DND-41 (cell line): Measurements from ENCODE around the gene EFHC1.
"Not testable (repeated sequence)": the region's sequence is repeated elsewhere in the genome, so short reads cannot be mapped to it uniquely, and the experiment has no call there.

Experiments
- ATAC-seq: fragments of 200-7000 bp; cut with Tn5 transposase; 3 replicates; pipeline ENCODE4 v1.9.1; 2021; ENCODE audit warnings: low read depth; ENCODE audit not compliant: insufficient read depth
- DNase-seq: peaks from one replicate; pipeline ENCODE4 v3.0.0-alpha.2; 2020
- H2AFZ ChIP-seq: 2 replicates; pipeline ENCODE4 v1.6.0; 2012; ENCODE audit warnings: low read depth, low read length
- H3K27ac ChIP-seq: 2 replicates; pipeline ENCODE4 v1.5.1; 2012; ENCODE audit warnings: low read length, inconsistent platforms
- H3K27me3 ChIP-seq: fragments of 200-600 bp; sonication (generic); 2 replicates; pipeline ENCODE4 v1.6.0; 2012; ENCODE audit warnings: low read length, mild to moderate bottlenecking, inconsistent platforms; ENCODE audit not compliant: insufficient read depth, poor library complexity
- H3K36me3 ChIP-seq: 2 replicates; pipeline ENCODE4 v1.5.1; 2012; ENCODE audit warnings: low read length, inconsistent platforms; ENCODE audit not compliant: insufficient read depth
- H3K4me1 ChIP-seq: 2 replicates; pipeline ENCODE4 v1.5.1; 2012; ENCODE audit warnings: mild to moderate bottlenecking, low read length; ENCODE audit not compliant: insufficient read depth
- H3K4me2 ChIP-seq: 2 replicates; pipeline ENCODE4 v1.6.0; 2012; ENCODE audit warnings: mild to moderate bottlenecking, moderate library complexity, low read length, inconsistent platforms; ENCODE audit not compliant: insufficient read depth
- H3K4me3 ChIP-seq, 2 experiments: fragments of 200-600 bp in 1 of 2; shearing (Covaris generic) in 1 of 2; 2 replicates each; pipeline ENCODE4 v1.5.1; 2012 to 2016; ENCODE audit warnings: inconsistent platforms in 2 of 2, low read length in 2 of 2, mild to moderate bottlenecking in 2 of 2, low read depth in 1 of 2, moderate library complexity in 1 of 2
- H3K79me2 ChIP-seq: 2 replicates; pipeline ENCODE4 v1.6.0; 2012; ENCODE audit warnings: low read length, inconsistent platforms; ENCODE audit not compliant: insufficient read depth
- H3K9ac ChIP-seq: 2 replicates; pipeline ENCODE4 v1.6.0; 2012; ENCODE audit warnings: low read depth, mild to moderate bottlenecking, inconsistent platforms, low read length, moderate library complexity
- H3K9me3 ChIP-seq: 2 replicates; pipeline ENCODE4 v1.5.1; 2012; ENCODE audit warnings: low read length, moderate library complexity, mild to moderate bottlenecking, inconsistent platforms; ENCODE audit not compliant: insufficient read depth, severe bottlenecking
- H4K20me1 ChIP-seq: 2 replicates; pipeline ENCODE4 v1.6.0; 2012; ENCODE audit warnings: low read length; ENCODE audit not compliant: insufficient read depth
- CTCF ChIP-seq: IDR thresholded peaks from 2 replicates; pipeline ENCODE4 v1.5.1; 2012; ENCODE audit warnings: borderline replicate concordance, low read length, moderate library complexity, mild to moderate bottlenecking; ENCODE audit not compliant: poor library complexity, severe bottlenecking; ENCODE audit errors: extremely low read depth
- EZH2 ChIP-seq: IDR thresholded peaks from 3 replicates; pipeline ENCODE4 v1.6.1; 2012; ENCODE audit warnings: borderline replicate concordance, low read depth, mild to moderate bottlenecking, moderate library complexity, low read length, inconsistent platforms; ENCODE audit not compliant: severe bottlenecking

The EFHC1 gene

DNA sequence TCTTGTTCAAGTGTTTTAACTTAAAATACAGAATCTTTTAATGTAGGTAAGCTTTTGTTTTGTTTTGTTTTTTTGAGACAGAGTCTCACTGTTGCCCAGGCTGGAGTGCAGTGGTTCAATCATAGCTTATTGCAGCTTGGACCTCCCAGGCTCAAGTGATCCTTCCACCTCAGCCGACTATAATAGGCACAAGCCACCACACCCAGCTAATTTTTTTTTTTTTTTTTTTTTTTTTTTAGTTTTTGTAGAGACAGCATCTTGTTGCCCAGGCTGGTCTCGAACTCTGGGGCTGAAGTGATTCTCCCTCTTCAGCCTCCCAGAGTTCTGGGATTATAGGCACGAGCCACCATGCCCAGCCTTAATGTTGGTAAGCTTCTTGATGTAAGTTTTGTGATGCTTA lies 3.3 kb downstream of the EFHC1 start:
- Histone ChIP-seq H3K9ac (no peak overlapping the region), H3K4me2 (no peak overlapping the region), H3K9me3 (no peaks in the 10 kb centered on the region), H4K20me1 (no peaks in the 10 kb centered on the region), H3K4me3 (no peak overlapping the region), H3K79me2 (peaks cover 5% of the 10 kb centered on the region; the same call in 1 of the 2 replicates), H3K27ac (no peak overlapping the region), H3K4me1 (peaks cover 27% of the 10 kb centered on the region), H3K27me3 (no peaks in the 10 kb centered on the region), H2AFZ (no peak overlapping the region), H3K36me3 (no peaks in the 10 kb centered on the region; the same call in 1 of the 2 replicates)
- DNase-seq: no peak
- no peak for ATAC-seq
- TF ChIP-seq EZH2 (no peak), CTCF (no peak)

- H3K4me2 ChIP-seq: no peak overlapping the region
- no peaks in the 10 kb centered on the region for H3K27me3 ChIP-seq
- no peak for DNase-seq
- no peak overlapping the region for H3K9ac ChIP-seq
- no peaks in the 10 kb centered on the region; the same call in 1 of the 2 replicates for H3K36me3 ChIP-seq
- no peak for ATAC-seq
- peaks cover 5% of the 10 kb centered on the region; the same call in 1 of the 2 replicates for H3K79me2 ChIP-seq
- TF ChIP-seq EZH2: no peak
- no peak for TF ChIP-seq CTCF
- no peaks in the 10 kb centered on the region for H4K20me1 ChIP-seq
- H3K27ac ChIP-seq: no peak overlapping the region
- no peak overlapping the region for H3K4me3 ChIP-seq
- peaks cover 24% of the 10 kb centered on the region for H3K4me1 ChIP-seq
- H2AFZ ChIP-seq: no peak overlapping the region
- no peaks in the 10 kb centered on the region for H3K9me3 ChIP-seq
Observed at GRCh38 chr6:52423971-52424381, 3.8 kb downstream of the EFHC1 start.

DNA sequence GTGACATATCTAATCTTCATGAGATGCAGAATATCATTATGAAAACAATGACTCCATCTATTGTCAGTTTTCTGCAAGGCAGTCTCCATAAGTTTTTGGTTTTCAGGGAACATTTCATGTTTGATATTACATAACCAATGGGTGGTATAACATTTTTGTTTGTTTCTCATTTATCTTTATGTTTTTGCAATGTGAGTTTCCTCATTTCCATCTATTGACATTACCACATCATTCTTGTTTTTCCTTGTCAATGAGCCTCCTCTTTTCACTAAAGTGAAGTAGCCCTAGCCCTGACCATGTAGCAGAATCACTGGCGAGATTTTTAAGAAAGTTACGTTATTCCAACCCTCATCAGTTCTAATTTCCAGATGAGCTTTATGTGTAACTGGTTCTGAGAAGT lies 4.4 kb downstream of the EFHC1 start:
- Histone ChIP-seq H3K9me3 (no peaks in the 10 kb centered on the region), H3K36me3 (no peaks in the 10 kb centered on the region; the same call in 1 of the 2 replicates), H4K20me1 (no peaks in the 10 kb centered on the region), H3K4me2 (no peak overlapping the region), H3K27me3 (no peaks in the 10 kb centered on the region), H2AFZ (no peak overlapping the region), H3K79me2 (peaks cover 5% of the 10 kb centered on the region; the same call in 1 of the 2 replicates), H3K9ac (no peak overlapping the region), H3K27ac (no peak overlapping the region), H3K4me3 (no peak overlapping the region), H3K4me1 (peaks cover 18% of the 10 kb centered on the region)
- DNase-seq (no peak), ATAC-seq (no peak)
- TF ChIP-seq CTCF: no peak

DNA sequence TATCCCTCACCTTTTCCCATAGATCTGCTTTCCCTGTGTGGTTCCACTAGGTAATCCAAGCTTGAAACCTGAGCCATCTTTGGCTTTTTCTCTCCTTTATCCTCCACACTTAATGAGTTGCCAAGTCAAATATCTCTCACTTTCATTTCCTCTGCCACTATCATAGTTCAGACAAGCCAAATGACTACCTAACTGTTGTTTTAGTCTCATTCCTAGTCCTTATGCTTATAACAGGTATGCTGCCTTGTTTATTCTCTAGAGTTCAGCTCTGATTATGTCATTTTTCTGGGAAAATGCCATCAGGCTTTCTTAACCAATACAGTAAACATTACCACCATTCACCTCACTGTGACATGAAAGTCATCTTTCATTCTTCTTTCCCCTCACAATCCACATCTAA lies 6.5 kb downstream of the EFHC1 start:
- TF ChIP-seq EZH2 (no peak), CTCF (no peak)
- DNase-seq: no peak
- Histone ChIP-seq H3K9me3 (no peaks in the 10 kb centered on the region), H3K9ac (no peak overlapping the region), H3K4me1 (peaks cover under 1% of the 10 kb centered on the region), H3K4me3 (no peak overlapping the region), H2AFZ (no peak overlapping the region), H3K36me3 (no peaks in the 10 kb centered on the region; the same call in 1 of the 2 replicates), H3K27ac (no peak overlapping the region), H3K27me3 (no peaks in the 10 kb centered on the region), H3K4me2 (no peak overlapping the region), H4K20me1 (no peaks in the 10 kb centered on the region), H3K79me2 (no peaks in the 10 kb centered on the region)
- no peak for ATAC-seq

DNA sequence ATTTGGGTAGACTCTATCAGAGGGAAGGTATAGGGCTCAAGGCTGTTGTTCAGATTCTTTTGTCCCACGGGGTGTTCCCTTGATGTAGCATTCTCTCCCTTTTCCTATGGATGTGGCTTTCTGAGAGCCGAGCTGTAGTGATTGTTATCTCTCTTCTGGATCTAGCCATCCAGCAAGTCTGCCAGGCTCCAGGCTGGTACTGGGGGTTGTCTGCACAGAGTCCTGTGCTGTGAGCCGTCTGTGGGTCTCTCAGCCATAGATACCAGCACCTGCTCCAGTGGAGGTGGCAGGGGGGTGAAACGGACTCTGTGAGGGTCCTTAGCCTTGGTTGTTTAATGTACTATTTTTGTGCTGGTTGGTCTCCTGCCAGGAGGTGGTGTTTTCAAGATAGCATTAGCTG lies 13.2 kb downstream of the EFHC1 start:
- H4K20me1 ChIP-seq, H3K36me3 ChIP-seq, H3K4me2 ChIP-seq, H3K9me3 ChIP-seq, H3K27me3 ChIP-seq, H3K4me3 ChIP-seq, H3K27ac ChIP-seq, DNase-seq, H3K79me2 ChIP-seq, H2AFZ ChIP-seq, H3K4me1 ChIP-seq, H3K9ac ChIP-seq: not testable (repeated sequence)
- ATAC-seq: peak; percentile 44; the same call in 2 of the 3 replicates
